Measurements from ENCODE around the gene TRIO.
A peak's percentile ranks its signal among the peaks of the same experiment; 100 is the strongest.

TRIO gene

DNA sequence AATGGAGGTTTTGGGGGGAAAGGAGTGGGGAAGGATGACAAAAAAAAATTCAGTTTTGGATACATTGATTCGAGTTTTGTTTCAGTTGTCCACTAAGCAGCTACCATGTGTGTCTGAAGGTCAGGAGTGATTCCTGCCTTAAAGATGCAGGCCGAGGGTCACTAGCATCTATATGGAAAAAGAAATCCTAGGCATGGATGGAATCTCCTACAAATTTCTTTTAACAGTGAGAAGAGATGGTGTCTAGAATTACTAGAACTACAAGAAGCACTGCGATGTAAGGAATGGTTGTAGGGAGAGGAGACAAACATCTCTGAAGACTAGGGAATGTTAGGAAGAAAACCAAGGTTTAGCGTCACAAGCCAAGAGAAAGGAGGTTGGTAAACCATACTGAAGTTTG lies 19.6 kb upstream of the TRIO start:
- no peak for DNase-seq (ENCODE audit: low read depth in 2 of 2)

DNA sequence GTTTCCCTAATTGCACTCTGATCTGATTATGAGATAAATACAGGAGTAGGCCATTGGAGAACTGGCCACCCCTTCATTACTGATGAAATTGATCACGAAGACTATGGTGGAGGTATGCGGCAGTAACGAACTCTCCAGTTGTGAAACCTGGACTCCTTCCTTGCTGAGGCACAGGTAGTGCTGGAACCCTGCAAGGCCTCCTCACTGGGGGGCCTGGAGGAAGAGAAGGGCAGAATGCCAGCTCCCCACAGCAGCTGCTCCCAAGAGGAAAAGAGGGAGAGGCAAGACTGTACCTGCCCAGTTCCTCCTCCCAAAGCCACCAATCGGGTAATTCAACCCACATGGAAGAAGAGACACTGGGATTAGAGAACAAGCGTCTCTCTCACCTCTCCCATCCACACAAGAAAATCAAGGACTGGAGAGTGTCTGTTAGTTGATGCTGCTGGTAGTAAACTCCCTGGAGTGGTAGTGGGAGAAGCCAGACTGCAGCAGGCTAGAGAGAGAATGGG lies 19.1 kb upstream of the TRIO start:
- no peak for DNase-seq (ENCODE audit: low read depth in 2 of 2)

DNA sequence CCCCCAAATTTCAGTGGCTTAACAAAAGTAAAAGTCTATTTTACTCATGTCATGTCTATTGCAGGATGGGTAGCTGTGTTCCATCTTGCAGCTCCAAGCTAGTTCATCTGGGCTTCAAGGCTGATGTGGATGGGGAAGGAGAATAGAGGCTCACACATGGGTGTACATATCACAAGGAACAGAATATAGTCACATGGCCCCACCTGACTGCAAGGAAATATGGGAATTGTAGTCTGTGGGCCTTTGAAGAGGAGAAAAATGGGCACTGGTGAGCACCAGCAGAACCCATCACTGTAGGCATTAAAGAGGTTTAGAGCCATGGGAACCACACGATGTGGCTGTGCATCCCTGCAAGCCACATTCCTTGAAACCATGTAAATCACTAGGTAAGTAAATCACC lies 17.9 kb upstream of the TRIO start:
- no peak for DNase-seq (ENCODE audit: low read depth in 2 of 2)

DNA sequence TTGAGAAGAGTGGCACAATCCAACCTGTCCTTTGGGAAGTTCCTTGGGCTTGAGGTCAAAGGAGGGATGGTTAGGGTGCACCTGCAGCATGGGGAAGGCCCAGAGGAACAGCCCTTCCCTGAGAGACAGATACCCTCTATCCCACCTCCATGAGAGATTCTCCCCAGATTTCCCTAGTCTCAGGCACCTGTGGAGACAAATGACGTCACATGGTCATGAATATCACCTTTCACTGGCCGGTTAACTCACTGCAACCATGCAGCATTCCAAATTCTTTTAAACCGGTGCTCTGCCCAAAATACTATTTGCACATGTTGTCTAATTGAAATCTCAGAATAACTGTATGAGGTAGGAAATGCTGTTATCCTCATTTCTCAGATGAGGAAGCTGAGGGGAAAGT lies 15.6 kb upstream of the TRIO start:
- DNase-seq (ENCODE audit: low read depth in 2 of 2), result no peak

DNA sequence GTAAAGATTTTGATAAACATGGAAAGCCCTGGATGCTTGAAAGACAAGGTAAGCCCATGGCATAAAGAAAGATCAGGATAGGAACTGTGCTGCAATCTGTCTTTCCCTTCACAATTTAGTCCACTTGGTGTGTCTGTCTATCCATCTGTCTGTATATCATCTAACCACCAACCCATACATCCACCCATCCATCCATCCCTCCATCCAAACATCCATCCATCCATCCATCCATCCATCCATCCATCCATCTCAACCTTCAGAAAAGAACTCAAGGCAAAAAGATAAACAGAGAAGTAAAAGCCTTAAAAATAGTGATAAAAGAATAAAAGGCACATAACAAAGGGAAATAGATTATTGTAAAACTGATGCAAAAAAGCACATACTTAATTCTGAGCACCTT lies 15.1 kb upstream of the TRIO start:
- DNase-seq (ENCODE audit: low read depth in 2 of 2), result no peak

DNA sequence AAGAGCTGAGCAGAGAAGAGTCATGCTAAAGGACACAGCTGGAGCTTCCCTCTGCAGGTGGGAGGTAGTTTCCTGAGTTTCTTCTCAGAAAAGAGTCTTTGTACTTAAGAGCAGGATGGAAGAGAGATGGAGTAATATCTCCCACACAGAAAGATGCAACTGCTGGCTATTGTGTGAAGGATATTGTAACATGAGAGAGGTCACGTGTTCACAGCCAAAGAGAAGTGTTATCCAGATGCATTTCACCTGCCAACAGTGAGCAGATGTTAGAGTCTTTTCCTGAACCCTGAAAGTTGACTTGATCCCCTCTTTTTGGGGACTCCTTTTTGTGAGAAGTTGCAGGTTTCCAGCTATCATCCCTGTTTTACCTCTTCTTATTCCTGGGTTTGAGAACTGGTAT lies 14.0 kb upstream of the TRIO start:
- no peak for DNase-seq (ENCODE audit: low read depth in 2 of 2)

DNA sequence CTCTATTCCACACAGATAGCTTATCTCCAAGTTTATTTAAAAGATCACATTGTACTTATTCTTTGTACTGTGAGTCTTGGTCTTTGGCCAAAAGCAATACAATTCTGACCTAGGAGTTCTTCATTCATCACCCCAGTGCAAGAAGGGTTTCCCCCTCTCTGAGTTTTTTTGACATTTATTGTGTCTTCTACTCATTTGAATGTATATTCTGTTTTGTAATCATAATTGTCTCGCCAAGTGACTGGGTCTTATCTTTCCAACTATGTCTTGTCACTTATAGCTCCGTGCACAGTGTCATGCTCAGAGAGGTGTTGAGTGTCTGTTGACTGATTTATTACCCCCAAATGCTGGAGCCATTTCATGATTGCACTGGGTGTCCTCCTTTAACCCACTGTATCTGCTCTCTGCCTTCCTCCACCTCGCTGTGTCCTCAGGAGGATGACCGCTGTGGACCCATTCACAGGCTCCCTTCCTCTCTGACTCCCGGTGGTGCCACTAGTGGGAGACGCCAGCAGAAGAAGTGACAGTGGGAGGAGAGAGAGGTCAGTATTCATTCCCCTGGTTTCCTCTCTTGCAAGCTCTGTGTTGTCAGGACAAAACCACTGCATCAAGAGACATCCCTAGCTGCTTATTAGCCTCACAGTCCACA lies 11.2 kb upstream of the TRIO start:
- no peak for DNase-seq (ENCODE audit: low read depth in 2 of 2)

DNA sequence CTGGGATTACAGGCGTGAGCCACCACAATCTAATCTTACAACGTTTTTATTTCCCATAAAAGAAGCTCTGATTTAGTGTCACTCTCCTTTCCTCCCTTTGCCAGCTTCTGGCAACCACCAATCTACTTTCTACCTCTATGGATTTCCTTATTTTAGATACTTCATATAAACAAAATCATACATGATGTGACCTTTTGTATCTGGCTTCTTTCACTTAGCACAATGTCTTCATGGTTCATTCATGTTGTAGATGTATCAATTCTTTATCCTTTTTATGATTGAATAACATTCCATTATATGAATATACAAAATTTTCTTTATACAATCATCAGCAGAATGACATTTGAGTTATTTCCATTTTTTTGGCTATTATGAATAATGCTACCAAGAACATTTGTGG lies 9.7 kb upstream of the TRIO start:
- DNase-seq (ENCODE audit: low read depth in 2 of 2), result no peak

DNA sequence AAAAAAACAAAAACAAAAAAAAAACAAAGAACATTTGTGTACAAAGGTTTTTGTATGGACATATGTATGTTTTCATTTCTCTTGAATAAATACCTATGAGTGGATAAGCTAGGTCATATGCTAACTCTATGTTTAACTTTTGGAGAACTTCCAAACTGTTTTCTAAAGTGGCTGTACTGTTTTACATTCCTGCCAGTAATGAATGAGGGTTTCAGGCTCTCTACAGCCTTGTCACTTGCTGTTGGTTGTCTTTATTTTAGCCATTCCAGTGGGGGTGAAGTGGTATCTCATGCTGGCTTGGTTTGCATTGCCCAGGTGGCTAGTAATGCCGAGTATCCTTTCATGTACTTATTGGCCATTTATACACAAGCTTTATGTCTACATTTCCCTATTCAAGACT lies 9.1 kb upstream of the TRIO start:
- DNase-seq (ENCODE audit: low read depth in 2 of 2), result no peak

DNA sequence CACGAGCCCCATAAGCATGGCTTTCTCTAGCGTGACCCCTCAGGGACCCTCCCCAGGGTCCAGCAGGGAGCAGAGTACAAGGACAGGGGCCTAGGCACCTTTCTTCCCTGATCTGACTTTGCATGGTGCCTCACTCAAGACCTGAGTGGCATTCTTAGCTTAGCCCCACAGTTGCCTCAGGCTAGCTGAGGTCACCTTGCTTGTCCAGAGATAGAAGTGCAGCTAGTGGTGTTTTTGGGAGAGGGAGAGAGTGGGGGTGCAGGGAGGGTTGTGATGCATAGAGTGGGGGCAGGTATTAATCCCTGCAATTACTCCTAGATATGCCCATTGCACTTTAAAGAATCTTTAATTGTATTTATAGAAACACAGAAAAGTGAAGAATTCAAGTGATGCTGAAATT lies 8.4 kb upstream of the TRIO start:
- DNase-seq (ENCODE audit: low read depth in 2 of 2), result no peak

DNA sequence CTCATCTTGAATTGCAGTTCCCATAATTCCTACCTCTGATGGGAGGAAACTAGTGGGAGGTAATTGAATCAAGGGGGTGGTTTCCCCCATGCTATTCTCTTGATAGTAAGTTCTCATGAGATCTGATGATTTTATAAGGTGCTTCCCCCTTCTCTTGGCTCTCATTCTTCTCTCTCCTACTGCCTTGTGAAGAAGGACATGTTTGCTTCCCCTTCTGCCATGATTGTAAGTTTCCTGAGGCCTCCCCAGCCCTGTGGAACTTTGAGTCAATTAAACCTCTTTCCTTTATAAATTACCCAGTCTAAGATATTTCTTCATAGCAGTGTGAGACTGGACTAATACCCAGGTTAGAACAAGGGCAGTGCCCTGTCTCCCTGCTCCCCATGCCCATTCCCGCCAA lies 7.5 kb upstream of the TRIO start:
- no peak for DNase-seq (ENCODE audit: low read depth in 2 of 2)

DNA sequence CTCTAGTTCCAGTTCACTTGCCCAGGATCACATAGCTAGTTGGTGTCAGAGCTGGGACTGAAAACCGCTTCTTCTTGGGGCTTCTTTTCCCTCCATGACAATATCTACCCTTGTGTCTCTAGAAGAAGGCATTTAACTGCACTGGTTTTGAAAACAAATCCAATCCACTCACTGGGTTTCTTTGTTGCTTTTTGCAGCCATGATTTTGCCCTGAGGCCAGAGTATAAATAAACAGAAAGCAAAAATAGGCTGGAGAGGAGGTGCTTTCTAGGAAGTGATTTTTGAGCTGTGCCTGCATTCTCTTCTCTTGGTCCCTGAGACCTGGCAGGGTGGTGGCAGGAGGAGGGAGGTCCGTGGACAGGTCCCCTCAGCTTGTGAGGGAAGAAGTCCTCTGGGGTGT lies 6.9 kb upstream of the TRIO start:
- no peak for DNase-seq (ENCODE audit: low read depth in 2 of 2)

DNA sequence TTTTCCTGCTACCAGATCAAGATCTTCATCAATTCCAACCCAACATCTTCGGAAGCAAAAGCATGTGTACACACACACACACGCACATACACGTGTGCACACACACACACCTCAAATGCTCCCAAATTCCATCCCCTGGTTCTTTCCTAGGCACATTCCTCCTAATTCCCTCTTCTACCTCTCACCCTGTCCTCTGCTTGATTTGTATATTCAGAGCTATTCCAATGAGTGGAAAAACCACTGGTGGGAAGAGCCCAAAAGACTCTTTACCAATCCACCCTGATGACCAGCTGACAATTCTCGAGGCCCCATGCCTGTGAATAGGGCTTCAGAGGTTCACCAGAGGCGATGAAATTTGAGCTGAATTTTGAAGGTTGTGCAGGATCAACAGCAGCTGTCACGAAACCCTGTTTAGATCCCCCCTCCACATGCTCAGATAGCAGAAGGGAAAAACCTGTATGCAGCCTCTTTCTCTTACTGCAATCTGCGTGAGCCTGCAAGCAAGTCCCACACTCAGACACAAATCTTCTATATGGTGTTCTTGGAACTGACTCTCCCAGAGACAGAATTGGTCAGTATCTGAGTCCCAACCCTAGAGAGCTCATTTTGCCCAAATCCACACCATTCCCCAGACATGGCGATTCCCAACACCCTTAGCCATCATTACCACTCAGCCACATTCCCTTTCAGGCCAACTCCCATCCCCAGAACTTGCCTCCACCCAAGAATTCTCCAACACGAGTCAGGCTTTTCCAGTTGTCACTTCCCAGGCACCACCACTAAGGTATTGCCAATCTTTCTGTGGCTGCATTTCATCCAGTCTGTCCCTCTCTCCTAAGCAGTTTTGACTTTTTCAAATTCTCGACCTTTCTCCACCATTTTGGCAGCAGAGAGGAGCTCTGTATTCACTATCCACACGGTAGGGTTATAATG lies 4.3 kb upstream of the TRIO start:
- DNase-seq (ENCODE audit: low read depth in 2 of 2), result no peak

DNA sequence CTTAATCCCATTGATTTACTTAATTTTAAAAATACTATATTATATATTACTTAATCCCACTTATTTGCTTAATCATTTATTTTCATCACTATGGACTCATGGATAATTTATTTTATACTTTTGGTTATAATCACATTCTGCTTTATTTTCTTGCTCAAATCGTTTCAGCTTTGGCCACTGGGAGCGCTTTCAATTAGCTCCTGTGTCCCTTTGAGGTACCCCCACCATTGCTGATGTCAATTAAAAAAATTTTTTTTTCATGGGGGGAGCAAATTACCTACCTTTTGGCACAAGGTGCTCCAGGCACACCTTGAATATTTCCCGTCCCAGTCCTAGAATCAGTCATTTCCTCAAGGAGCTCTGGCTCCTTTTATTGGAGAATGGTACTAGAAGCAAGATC lies 1.4 kb upstream of the TRIO start:
- DNase-seq (ENCODE audit: low read depth in 2 of 2), result no peak

DNA sequence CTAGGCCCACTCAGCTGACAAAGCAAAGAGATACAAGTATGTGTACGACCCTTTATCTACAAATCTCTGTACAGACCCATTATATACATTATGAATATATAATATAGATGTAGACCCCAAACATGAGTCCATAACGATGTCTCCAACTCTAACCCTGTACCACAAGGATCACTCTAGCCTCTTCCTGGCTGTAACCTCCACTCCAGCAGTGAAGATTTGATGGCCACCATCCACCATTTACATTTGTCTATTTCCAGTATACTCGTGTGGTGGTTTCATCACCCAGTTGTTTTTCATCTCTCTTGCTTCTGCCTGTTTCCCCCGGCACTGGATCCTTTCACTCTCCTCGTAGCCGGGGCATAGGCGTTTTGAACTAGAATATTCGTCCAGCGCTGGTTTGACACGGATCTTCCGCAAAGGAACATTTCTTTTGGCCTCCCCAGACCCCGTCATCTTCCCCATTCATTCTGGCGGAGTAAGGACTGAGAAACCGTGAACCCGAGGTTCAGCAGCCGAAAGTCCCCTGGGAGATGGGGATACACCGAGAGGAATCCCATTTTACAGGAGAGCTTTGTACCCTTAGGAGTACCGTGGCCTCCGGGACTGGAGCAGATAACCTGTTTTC lies 828 bp upstream of the TRIO start:
- no peak for DNase-seq (ENCODE audit: low read depth in 2 of 2)

DNA sequence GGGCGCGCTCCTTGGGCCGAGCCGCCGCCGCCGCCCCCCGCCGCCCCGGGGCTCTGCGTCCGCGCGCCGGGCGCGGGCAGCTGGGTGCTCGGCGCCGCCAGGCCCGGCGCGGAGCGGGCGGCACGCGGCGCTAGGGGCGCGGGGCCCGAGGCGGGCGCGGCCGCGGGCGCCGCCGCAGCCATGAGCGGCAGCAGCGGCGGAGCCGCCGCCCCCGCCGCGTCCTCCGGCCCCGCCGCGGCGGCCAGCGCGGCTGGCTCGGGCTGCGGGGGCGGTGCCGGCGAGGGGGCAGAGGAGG lies 351 bp downstream of the TRIO start:
- no peak for DNase-seq (ENCODE audit: low read depth in 2 of 2)

DNA sequence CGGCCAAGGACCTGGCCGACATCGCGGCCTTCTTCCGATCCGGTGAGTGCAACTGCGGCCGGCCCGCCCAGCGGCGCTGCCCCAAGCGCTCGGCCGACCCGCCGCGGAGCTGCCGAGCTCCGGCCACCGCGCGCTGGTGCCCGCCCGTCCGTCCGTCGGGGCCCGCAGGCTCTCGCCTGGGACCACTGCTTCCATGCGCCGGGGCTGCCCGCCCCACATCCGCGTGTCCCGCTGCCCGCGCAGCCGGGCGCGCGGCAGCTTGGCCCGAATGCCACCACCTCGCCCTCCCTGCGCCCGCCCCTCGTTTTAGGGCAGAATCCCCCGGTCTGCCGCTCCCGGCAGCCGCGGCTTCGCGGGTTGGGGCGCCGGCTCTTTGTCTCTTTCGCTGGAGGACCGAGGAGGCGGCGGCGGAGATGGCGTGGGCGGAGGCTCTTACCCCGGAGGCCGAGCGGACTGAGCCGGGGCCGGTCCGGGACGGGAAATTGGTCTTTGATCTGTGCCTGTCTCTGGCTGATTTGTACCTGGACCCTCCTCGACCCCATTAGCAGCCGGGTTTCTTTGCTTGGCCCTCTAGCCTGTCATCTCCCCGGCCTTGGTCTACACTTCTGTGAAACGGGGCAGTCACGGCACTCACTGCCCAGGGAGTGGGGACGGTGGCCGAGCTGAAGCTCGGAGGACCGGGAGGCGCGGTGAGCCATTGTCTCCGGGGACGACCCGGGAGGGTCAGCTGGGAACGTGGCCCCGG lies 871 bp downstream of the TRIO start:
- peak in 1 of 2 donors; percentile 15 for DNase-seq (ENCODE audit: low read depth in 2 of 2)

DNA sequence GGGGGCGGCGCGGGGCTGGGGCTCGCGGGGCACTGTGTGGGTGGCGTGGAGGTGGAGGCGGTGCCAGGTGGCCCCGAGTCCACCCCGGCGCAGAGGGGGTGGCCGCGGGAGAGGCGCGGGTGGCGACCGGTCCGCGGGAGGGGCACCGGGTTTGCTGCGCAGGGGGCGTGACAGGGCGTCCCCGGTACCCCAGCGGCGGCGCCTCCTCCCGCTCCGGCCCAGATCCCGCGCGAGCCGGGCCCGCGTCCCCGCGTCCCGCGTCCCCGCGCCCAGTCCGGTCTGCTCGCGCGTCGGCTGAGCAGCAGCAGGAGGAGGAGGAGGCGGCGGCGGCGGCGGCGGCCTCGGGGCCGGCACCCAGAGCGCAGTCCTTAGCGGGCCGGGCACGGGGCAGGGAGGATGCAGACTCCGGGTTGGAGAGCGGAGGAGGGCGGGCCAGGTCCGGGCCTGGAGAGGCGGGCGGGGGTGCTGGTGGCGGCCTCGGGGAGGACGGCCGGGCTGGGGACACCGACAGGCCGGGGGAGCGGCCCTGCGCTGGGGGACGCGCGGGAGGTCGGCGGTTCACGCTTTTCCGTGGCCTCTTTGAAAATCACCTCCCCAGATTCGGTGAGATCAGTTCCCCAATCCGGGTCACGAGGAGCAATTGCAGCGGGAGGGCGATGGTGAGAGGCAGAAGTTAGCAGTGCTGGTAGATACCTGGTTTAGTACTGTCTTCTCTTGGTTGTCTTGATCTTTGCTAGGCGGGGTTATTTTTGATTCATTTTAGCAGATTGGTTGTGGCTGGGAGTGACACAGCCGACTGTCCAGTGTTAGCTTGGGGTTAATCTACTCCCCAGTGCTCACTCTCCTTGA lies 1.7 kb downstream of the TRIO start:
- DNase-seq (ENCODE audit: low read depth in 2 of 2), result peak; percentile 2 to 7

DNA sequence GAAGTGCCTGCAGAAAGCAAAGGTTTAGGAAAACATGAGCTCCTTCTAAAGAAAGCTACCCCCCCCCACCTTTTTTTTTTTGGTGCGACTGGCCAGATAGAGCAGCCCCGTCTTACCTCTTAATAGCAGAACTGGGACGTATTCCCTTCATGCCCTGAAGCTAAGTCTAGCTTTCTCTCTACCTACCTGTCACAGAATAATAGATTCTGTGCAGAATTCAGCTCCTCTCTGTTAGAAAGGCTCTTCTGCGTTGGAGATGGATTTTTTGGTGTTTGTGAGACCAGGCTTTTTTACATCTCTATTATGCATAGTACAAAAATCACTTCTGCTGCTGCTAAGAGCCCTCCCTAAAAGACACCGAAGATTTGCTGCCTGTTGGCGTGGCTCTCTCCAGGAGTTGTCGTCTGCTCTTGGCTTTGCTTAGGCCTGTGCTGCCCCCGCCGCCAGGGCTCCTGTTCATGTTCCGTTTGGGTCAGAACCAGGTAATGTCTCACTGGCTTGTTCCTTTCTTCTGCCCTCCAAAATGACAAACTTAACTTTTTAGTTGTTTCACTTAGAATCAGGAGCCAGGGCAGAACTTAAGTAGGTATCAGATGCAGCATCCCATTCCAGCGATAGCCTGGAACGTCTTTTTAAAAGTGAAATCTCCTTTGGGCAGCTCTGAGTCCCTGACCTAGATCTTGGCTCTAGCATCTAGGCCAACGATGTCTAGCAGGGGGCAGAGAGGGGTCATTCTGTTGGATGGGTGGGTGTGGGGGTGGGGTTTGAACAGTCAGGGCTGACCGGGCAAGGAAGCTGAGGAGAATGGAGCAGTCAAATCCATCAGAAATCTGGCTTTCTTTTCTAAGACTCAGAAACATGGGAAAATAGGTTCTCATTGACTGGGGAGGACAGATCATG lies 2.5 kb downstream of the TRIO start:
- no peak for DNase-seq (ENCODE audit: low read depth in 2 of 2)

DNA sequence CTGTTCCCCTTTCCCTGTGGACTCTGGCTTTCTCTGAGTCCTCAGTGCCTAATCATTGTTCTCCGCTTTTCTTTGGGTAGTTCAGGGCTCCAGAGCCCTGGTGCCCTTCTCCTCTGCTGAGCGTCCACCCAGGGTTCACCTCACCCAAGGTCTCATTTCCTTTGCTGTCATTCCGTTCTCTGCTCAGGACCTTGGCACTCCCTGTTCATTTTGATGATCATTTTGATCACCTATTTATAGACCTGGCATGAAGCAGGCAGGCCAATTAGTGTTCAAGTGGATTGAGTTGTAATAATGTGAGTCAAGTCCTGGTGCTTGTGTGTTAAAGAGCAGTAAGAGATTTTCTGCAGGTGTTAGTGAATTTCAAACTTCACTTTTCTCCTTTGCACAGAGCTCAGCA lies 3.6 kb downstream of the TRIO start:
- no peak for DNase-seq (ENCODE audit: low read depth in 2 of 2)

All from stimulated activated CD8-positive, alpha-beta memory T cell treated with anti-CD3 and anti-CD28 coated beads, Interleukin-15, amount 100 ng/mL, for 48 hours (primary cell).